OCI-M2 (cell line): ENCODE results near the gene SLC35A2.
"Not testable (repeated sequence)": the region's sequence is repeated elsewhere in the genome, so short reads cannot be mapped to it uniquely, and the experiment has no call there.

Source experiments
- DNase-seq: peaks from one replicate; lab custom pipeline; 2025; ENCODE audit not compliant: unreplicated experiment; lab: John Stamatoyannopoulos, UW

The SLC35A2 gene

DNA sequence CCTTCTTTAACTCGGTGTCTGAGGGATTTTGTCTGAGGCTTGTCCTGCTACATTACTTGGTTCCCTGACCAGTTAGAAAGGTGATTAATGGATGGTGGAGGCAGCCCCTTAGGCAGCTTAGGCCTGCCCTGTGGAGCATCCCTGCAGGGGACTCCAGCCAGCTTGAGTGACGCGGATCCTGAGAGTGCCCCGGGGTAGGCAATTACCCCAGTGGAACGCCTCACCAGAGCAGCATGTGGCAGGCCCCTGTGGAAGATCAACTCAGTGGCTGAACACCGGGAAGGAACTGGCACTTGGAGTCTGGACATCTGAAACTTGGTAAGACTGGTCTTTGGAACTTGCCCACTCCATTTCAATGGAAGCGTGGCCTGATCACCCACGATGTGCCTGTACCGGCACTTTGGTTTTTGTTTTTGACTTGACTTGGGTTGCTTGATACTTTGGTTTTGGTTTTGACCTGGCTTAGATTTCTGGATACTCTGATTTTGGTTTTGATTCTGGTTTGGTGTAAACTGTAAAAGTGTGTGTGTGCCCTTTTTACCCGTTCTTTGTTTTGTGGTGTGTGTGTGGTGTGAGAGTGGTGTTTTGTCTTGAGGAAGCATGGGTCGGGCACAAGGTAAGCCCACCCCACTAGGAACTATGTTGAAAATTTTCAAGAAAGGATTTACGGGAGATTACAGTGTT, 57.2 kb downstream of the SLC35A2 start:
- DNase-seq = not testable (repeated sequence)

DNA sequence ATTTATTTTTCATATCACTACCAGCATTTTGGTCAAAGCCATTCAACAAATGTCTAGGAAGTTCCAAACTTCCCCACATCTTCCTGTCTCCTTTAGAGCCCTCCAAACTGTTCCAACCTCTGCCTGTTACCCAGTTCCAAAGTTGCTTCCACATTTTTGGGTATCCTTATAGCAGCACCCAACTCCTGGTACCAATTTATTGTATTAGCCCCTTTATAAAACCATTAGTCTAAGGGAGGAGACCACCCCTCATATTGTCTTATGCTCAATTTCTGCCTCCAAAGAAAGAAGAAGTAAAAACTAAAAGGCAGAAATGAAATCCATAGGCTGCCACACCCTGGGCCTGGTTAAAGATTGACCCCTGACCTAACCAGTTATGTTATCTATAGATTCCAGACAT, 58.0 kb downstream of the SLC35A2 start:
- not testable (repeated sequence) for DNase-seq
